Ascending aorta (tissue), 2 donors: ENCODE data around the gene HSF2. TPM values are rescaled to one million over a fixed set of nuclear protein-coding genes. Genes with fewer than 3 reads are reported as not detected.
A peak's percentile ranks its signal among the peaks of the same experiment; 100 is the strongest.
"Not testable (repeated sequence)": the region's sequence is repeated elsewhere in the genome, so short reads cannot be mapped to it uniquely, and the experiment has no call there.

Source experiments
- DNase-seq, 2 donors: peaks; one replicate each; pipeline ENCODE4 v3.0.0-alpha.2; 2019; ENCODE audit warnings: low spot score in 2 of 2
- H3K27ac ChIP-seq, 2 donors: fragments of 200-600 bp; sonication (generic); one replicate each; pipeline ENCODE4 v1.5.1; 2016 to 2017; ENCODE audit warnings: mild to moderate bottlenecking in 1 of 2
- H3K27me3 ChIP-seq: fragments of 200-600 bp; sonication (generic); one replicate; pipeline ENCODE4 v1.5.1; 2017
- H3K36me3 ChIP-seq, 2 donors: fragments of 200-600 bp; sonication (generic); one replicate each; pipeline ENCODE4 v1.5.1; 2016
- H3K4me1 ChIP-seq, 2 donors: fragments of 200-600 bp; sonication (generic); one replicate each; pipeline ENCODE4 v1.5.1; 2016 to 2017; ENCODE audit warnings: mild to moderate bottlenecking in 1 of 2
- H3K4me3 ChIP-seq, 2 donors: fragments of 200-600 bp; sonication (generic); one replicate each; pipeline ENCODE4 v1.5.1; 2016 to 2017; ENCODE audit warnings: mild to moderate bottlenecking in 1 of 2
- H3K9me3 ChIP-seq, 2 donors: fragments of 200-600 bp; sonication (generic); one replicate each; pipeline ENCODE4 v1.5.1; 2016
- intact Hi-C: fragments of 100-400 bp; cut with DNase I; formaldehyde crosslinking; loops from one replicate; pipeline ENCODE4 v1.15.1; 2023
- total RNA-seq: library from RNA; depleted of rRNA; stranded (reverse); fragments of >200 nt; gene quantifications from one replicate; pipeline ENCODE4 v1.1.0, GENCODE V29; 2016
- TF ChIP-seq, protein P1 (sequence below), 3 experiments: fragments of 200-600 bp in 2 of 3; fragments of 450-650 bp in 1 of 3; sonication (generic) in 2 of 3; IDR thresholded peaks; one replicate each; pipeline ENCODE4 v1.5.1; 2016 to 2019; ENCODE audit warnings: antibody characterized with exemption in 3 of 3, mild to moderate bottlenecking in 1 of 3, moderate library complexity in 1 of 3

The HSF2 gene
- total RNA-seq, 1 donor from 2014 or later: 26.1 TPM

DNA sequence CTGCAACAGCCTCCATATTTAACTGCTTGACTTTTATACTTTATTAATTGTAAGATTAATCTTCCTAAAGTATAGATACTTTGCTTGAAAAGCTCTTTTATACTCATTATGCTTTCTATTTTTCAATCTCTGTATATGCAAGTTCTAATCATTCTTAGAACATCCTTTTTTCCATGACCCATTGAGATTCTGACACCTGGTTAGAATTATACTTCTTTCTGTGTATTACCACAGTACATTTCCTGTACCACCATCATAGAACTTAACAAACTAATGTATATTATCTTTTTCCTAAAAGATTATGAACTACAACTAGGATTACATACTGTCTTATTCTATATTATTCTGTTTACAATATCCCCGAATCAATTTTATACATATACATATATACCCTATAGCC lies 58.6 kb downstream of the HSF2 start:
- Histone ChIP-seq H3K4me1 (peaks cover 10 to 27% of the 10 kb centered on the region in 2 donors), H3K36me3 (peaks cover 29 to 46% of the 10 kb centered on the region in 2 donors), H3K9me3 (no peaks in the 10 kb centered on the region), H3K4me3 (no peak overlapping the region), H3K27ac (no peak overlapping the region), H3K27me3 (no peaks in the 10 kb centered on the region)
- TF ChIP-seq, protein P1, sequence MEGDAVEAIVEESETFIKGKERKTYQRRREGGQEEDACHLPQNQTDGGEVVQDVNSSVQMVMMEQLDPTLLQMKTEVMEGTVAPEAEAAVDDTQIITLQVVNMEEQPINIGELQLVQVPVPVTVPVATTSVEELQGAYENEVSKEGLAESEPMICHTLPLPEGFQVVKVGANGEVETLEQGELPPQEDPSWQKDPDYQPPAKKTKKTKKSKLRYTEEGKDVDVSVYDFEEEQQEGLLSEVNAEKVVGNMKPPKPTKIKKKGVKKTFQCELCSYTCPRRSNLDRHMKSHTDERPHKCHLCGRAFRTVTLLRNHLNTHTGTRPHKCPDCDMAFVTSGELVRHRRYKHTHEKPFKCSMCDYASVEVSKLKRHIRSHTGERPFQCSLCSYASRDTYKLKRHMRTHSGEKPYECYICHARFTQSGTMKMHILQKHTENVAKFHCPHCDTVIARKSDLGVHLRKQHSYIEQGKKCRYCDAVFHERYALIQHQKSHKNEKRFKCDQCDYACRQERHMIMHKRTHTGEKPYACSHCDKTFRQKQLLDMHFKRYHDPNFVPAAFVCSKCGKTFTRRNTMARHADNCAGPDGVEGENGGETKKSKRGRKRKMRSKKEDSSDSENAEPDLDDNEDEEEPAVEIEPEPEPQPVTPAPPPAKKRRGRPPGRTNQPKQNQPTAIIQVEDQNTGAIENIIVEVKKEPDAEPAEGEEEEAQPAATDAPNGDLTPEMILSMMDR (IDR thresholded peaks at IDR 0.05): no peak
- intact Hi-C loops: no loop called here
- no peak for DNase-seq

DNA sequence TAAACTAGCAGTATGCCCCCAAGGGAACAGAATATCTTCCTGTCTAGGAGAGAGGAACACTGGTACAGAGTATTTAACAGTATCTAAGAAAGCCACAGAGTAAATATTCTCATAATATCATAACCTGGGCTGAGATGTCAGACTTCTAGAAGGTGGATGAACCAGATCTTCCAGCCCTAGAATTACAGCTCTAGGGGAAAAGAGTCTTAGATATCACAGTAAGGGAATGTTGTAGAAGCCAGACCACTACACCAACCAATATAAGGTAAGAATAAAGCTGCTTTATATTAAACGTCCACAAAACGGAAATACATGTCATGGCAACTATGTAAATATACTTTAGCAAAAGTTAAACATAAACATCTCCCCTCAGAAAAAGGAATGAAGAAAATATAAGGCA lies 59.8 kb downstream of the HSF2 start:
- Histone ChIP-seq H3K36me3 (peaks cover 20 to 35% of the 10 kb centered on the region in 2 donors), H3K27me3 (no peaks in the 10 kb centered on the region), H3K9me3 (no peaks in the 10 kb centered on the region), H3K4me1 (peaks cover 10 to 27% of the 10 kb centered on the region in 2 donors), H3K27ac (no peak overlapping the region), H3K4me3 (peak overlapping the region in 1 of 2 donors; percentile 22)
- intact Hi-C loops: no loop called here
- TF ChIP-seq, protein P1 (IDR thresholded peaks at IDR 0.05): no peak
- DNase-seq: no peak

DNA sequence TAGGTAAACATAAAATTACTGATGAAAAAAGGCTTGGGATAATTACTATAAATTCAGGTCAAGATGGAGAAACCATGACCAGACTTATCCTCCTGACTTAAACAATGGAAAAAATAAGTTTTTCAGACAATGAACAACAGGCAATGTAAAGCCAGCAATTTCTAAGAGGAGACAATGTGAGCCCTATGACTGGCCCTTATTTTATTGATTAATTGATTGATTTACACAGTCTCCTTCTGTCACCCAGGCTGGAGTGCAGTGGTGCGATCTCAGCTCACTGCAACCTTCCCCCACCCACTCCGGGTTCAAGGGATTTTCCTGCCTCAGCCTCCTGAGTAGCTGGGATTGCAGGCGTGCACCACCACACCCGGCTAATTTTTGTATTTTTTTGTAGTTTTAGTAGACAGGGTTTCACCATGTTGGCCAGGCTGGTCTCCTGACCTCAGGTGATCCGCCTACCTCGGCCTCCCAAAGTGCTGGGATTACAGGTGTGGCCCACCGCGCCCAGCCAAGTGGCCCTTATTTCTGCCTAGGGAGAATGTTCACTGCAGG lies 60.5 kb downstream of the HSF2 start:
- H3K27ac ChIP-seq, H3K4me3 ChIP-seq, H3K27me3 ChIP-seq, H3K9me3 ChIP-seq, DNase-seq, intact Hi-C loops: not testable (repeated sequence)
- Histone ChIP-seq H3K4me1 (peaks cover 10 to 27% of the 10 kb centered on the region in 2 donors), H3K36me3 (peaks cover 14 to 28% of the 10 kb centered on the region in 2 donors)

DNA sequence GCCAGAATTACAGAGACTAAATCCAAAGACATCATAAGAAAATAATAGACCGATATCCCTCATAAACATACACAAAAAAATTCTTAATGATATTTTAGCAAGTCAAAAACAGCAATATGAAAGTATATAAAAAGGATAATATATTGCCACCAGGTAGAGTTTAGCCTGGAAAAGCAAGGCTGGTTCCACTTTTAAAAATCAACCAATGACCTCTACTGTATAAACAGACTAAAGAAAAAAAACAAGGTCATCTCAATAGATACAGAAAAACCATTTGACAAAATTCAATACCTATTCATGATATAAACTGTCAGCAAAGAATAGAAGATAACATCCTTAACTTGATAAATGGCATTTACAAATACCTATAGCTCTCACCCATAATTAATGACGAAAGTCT lies 62.4 kb downstream of the HSF2 start:
- H3K9me3 ChIP-seq: no peaks in the 10 kb centered on the region
- no peak for DNase-seq
- TF ChIP-seq, protein P1 (IDR thresholded peaks at IDR 0.05): no peak
- peaks cover 0 to 28% of the 10 kb centered on the region in 2 donors for H3K36me3 ChIP-seq
- H3K27ac ChIP-seq: no peak overlapping the region
- H3K4me3 ChIP-seq: no peak overlapping the region
- no peaks in the 10 kb centered on the region for H3K27me3 ChIP-seq
- H3K4me1 ChIP-seq: peaks cover 10 to 27% of the 10 kb centered on the region in 2 donors
- intact Hi-C loops: no loop called here

DNA sequence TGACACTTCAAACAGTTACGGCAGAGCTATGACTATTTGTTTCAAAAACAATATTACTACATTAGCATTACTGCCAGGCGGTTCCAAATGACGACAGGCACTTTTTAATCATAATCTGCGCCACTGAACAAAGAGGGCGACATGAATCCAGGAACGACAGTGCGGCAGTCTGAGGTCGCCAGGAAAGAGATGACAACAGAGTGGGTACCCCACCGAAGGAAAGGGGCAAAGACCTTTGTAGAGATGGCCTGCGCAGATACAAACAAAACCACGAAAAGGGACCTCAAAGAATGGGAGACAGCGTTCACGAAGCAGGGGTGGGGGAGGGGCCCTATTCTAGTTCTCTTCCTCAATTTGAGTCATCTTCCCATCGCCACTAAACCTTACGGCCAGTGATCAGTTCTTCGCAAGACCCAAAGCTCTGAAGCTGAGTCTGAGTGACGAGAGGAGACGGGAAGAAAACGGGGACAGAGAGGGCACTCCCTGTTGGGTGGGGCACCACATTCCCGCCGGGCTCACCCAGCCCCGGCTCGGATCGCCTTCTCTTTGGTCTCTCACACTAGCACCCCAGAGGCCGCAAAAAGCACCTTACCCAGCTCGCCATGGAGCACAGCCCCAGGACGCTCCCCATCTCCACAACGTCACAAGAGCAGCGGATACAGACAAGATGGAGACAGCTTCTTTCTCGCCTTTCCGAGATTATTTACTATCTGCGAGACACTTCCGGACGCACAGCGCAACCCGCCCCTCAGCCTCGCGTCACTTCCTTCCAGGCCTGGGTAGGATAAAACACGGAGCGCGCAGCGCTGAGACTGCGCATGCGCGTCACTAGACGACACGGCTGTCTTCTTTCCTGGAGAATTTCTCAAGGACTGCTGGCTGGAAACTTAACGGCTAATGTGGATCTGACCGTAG lies 71.9 kb downstream of the HSF2 start, which contains the start of gene SERINC1:
SERINC1 (minus strand) TSS at position 701 of the 915 bp plus-strand sequence; CDS start at position 631, 70 bp downstream.
- Histone ChIP-seq H3K27me3 (no peaks in the 10 kb centered on the region), H3K4me3 (peak within 1 kb of the TSS; percentile 69 to 91), H3K36me3 (peaks cover 0 to 8% of the 10 kb centered on the region in 2 donors), H3K4me1 (peaks cover 0 to 9% of the 10 kb centered on the region in 2 donors), H3K9me3 (no peaks in the 10 kb centered on the region), H3K27ac (peak within 1 kb of the TSS; percentile 89 to 99)
- intact Hi-C loops: loop anchor here (1.0 to 10.0 kb wide), 2 partner anchors 72 to 1137 kb away; partner anchors contain the start of genes HSF2 and TBC1D32
- TF ChIP-seq, protein P1 (IDR thresholded peaks at IDR 0.05): no peak
- peak; percentile 85 to 97 for DNase-seq

DNA sequence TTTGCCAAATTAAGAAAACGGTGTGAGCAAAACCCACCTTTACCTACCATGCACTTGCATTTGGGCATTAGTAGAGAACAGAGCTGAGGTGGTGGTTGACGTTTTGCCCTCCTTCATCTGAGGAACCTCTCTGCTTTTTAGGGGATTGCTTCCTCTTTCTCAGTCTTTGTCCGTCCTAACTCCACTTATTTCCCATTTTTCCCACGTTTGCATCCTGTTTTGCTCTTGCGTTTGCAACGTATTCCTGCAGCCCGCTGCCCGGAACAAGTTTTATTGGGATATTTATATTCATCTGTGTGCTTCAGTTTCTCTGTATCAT lies 72.5 kb downstream of the HSF2 start:
- DNase-seq: no peak
- no peaks in the 10 kb centered on the region for H3K27me3 ChIP-seq

More for the DNA sequence above, 72.5 kb downstream of the HSF2 start:
- intact Hi-C loops: loop anchor here (10.0 kb wide), 1 partner anchor 1137 kb away; the partner anchor contains the start of gene TBC1D32
- Histone ChIP-seq H3K4me3 (peak overlapping the region; percentile 69 to 91), H3K4me1 (peaks cover 0 to 9% of the 10 kb centered on the region in 2 donors), H3K36me3 (peaks cover 0 to 1% of the 10 kb centered on the region in 2 donors), H3K27ac (peak overlapping the region; percentile 89 to 99), H3K9me3 (no peaks in the 10 kb centered on the region)
- TF ChIP-seq, protein P1 (IDR thresholded peaks at IDR 0.05): no peak
